HG03095 (cell line): Measurements from ENCODE around the gene PLEKHA5.
"Not testable (repeated sequence)": the region's sequence is repeated elsewhere in the genome, so short reads cannot be mapped to it uniquely, and the experiment has no call there.

Experiments
- ATAC-seq: cut with Tn5 transposase; IDR thresholded peaks from one replicate; pipeline ENCODE4 v1.9.1; 2021; ENCODE audit warnings: moderate library complexity; ENCODE audit not compliant: unreplicated experiment

The PLEKHA5 gene

GRCh38 chr12:19276767-19277166 is 147.2 kb downstream of the PLEKHA5 start:
- ATAC-seq = no peak

DNA sequence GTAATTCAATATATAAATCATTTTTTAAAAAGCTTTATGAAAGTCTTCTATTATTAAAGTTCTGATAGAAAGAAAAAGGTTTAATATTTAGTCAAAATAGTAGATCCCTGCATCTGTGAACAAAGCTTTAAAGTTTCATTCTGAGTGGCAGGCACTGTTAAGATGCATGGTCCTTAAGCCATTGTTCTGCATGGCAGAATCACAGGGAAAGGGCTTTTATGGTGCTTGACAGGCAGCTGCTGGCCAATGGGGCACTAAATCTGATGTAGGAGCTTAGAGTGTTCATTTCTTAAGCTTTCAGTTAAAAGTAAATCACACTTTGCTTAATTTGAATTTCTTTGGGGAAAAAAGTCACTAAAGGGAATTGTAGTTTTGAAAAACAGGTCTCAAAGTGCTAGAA is 148.2 kb downstream of the PLEKHA5 start:
- ATAC-seq = no peak

GRCh38 chr12:19278407-19278806 is 148.9 kb downstream of the PLEKHA5 start:
- no peak for ATAC-seq

GRCh38 chr12:19282133-19282699 is 152.7 kb downstream of the PLEKHA5 start:
- no peak for ATAC-seq

DNA sequence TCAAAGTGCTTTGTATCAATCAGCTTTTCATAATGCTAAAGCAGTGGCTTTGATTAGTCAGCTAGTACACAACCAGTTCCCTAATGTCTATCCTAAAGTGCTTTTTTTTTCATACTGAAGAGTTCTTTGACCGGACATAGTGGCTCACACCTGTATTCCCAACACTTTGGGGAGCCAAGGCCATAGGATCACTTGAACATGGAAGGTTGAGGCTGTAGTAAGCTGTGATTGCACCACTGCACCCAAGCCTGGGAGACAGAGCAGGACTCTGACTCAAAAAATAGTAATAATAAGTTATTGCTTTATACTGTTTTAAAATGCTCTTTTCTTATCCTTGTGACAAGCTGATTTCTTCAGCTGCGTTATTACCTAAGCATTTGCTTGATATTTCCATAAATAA is 155.1 kb downstream of the PLEKHA5 start:
- no peak for ATAC-seq

DNA sequence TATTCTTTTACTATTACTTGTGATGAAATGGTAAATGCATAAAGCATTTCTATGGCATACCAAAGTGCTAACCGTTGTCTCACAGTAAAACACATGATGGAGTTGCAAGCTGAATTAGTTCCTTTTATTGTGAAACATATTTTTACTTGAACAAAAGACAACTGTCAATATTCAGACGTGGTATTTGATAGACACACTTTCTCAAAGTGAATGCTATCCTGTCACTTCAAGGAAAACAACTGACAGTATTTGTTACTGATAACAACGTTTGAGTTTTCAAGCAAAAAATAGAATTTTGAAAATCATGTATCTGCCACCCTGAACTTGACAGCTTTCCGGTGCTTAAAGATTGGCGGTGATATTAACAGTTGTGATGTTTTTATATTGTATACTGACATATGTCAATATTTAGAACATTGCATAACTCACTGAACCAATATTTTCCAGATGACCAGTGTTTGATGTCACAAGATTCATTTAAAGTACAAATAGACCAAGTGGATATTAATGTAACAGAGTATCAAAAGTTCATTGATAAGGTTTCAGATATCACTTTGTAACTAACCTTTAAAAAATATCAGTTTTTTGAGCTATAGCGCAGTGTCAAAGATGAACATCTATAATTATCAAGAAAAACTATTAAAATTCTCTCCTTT is 156.4 kb downstream of the PLEKHA5 start:
- no peak for ATAC-seq

DNA sequence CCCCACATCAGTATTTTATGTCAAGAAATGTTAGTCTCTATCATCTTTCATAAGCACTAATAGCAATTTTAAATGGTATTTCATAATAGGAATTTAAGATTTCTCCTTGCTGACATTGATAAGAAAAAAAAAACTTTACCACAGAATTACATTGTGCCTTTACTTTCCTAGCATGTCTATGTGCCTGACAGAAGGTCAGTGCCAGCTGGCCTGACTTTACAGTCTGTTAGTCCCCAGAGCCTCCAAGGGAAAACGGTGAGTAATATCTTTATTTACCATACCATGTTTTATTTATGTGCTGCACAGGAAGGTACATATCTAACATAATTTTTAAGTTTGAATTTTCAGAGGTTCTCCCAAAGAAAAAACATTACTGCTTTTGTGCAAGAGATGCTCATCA is 157.8 kb downstream of the PLEKHA5 start:
- no peak for ATAC-seq

GRCh38 chr12:19288161-19288560 is 158.6 kb downstream of the PLEKHA5 start:
- no peak for ATAC-seq

DNA sequence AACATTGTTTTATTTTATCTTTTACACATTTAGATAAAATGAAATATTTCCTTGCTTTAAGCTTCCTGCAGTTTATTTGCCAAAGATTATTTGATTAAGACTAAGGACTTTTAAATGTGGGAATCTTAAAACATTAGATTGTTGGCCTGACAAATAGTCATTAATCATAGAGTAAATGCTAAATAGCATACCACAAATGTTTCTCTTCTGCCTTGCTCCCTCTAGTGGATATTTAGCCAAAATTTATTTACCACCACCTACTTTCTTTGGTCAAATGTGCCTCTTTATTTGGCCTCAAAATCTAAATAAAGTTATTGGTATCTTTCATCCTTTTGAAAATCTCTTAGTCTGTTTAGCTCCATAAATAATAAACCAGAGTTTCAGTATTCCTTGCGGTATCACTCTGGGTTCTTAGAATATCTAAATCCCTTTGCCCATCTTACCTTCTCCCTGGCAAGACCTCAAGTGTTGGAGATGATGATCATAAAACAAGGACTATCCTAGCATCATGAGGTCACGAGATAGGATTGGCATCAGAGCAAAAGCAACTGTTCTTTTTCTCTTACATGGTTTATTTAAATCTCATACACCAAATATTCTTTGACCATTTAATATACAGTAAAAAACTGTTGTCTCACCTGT is 159.2 kb downstream of the PLEKHA5 start:
- ATAC-seq = no peak

DNA sequence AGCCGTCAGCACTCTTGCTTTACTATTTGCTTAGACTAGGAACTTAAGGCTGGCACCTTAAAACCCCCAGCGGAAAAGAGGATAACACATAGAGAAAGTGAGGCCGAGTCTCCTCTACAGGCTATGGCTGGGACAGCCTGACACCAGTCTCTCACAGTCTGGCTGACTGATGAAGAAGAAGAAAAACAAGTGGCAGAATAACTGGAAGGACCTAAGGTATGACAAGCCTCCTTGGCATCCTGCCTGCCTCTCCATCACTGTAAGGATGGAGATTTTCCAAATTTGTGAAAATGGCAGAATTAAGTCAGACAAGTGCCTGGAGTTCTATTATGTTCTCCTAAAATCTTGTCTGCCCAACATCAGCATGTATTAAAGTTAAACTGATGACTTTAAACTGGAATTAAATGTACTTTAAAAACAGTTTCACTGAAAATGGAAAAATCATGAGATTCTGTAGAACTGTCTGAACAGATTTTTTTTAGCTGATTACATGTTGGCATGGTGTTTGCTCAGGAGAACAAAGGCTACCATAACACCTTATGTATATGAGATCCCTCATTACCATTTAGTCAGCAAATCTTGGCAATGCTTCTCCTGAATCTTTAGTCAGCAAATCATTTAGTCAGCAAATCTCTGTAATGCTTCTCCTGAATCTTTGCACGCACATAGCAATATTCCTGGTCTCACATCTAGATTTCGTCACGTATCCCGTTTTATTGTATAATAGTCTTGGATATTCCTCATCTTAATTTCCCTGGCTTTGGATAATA is 169.5 kb downstream of the PLEKHA5 start:
- no peak for ATAC-seq

DNA sequence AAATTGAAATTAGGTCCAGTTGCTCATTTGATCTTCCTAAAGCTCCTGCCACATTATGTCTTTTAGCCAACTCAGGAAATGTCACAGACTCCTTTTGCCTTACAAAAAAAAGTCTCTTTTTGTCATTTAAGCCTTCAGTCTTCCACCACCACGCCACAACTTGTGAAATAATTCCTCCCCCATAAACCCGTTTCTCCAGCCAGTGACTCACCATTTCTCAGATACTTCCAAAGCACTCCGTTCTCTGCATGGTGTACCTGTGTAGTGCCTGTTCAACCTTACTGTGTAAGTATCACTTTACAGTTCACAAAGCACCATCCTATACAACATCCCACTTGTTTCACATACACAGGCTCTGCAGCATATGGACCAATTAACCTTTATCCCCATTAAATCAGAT is 170.2 kb downstream of the PLEKHA5 start:
- ATAC-seq = no peak

GRCh38 chr12:19301223-19301622 is 171.7 kb downstream of the PLEKHA5 start:
- ATAC-seq = no peak

- no peak for ATAC-seq
Observed at GRCh38 chr12:19301688-19302087, 172.2 kb downstream of the PLEKHA5 start.

DNA sequence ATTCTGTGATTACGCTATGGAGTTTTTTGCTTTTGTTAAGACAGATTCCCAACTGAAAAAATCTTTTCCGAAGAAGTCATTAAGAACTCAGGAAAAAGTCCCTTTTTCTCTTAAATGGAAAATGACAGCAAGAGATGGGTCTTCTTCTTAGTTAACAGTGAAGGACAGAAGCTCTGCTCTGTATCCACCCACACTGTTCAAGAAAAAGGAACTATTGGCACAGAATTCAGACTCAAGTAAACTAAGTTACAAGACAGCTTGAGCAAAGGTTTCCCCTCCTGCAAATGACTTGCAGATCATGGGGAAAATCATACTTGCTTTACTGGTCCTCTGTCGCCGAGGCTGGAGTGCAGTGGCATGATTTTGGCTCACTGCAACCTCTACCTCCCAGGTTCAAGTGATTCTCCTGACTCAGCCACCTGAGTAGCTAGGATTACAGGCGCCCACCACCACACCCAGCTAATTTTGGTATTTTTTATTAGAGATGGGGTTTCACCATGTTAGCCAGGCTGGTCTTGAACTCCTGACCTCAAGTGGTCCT is 172.6 kb downstream of the PLEKHA5 start:
- ATAC-seq = no peak

DNA sequence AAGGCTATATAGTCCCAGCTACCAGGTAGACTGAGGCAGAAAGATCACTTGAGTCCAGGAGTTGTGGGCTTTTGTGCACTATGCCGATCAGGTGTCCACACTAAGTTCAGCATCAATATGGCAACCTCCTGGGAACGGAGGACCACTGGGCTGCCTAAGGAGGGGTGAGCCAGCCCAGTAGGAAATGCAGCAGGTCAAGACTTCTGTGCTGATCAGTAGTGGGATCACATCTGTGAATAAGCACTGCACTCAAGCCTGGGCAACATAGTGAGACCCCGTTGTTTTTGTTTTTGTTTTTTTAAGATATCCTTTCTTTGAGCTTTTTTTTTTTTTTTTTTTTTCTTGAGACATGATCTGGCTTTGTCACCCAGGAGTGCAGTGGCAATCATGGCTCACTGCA is 174.0 kb downstream of the PLEKHA5 start:
- ATAC-seq = no peak

- ATAC-seq = no peak
Observed at GRCh38 chr12:19304149-19304750, 174.7 kb downstream of the PLEKHA5 start.

GRCh38 chr12:19305621-19306020 is 176.1 kb downstream of the PLEKHA5 start:
- not testable (repeated sequence) for ATAC-seq

- no peak for ATAC-seq
Observed at GRCh38 chr12:19306366-19306765, 176.8 kb downstream of the PLEKHA5 start.

DNA sequence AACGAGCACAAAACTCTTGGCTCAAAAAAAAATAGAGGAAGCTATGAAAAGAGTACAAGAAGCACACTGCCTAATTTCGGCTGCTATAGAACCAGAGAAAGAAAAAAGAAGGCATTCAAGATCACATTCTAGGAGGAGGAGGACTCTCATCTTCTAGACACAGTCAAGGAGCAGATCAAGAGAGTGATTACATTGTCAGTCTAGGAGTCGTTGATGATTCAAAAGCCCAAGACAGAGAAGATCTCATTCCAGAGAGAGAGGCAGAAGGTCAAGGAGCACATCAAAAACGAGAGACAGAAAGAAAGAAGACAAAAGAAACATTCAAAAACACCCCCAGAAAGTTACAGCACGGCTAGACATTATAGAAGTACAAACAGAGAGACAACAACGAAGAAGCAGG is 177.9 kb downstream of the PLEKHA5 start:
- no peak for ATAC-seq

GRCh38 chr12:19311165-19311564 is 181.6 kb downstream of the PLEKHA5 start:
- no peak for ATAC-seq

DNA sequence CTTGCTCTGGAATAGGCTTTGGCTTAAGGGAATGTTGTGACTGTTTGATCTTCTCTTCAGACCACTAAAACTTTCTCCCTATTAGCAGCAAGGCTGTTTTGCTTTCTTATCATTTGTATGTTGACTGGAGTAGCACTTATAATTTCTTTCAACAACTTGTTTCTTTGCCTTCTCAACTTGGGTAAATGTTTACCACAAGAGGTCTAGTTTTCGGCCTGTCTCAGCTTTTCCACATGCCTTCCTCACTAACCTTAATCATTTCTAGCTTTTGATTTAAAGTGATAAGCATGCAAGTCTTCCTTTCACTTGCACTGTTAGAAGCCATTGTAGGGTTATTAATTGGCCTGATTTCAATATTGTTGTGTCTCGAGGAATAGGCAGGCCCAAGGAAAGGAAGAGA is 183.1 kb downstream of the PLEKHA5 start:
- ATAC-seq = no peak
